Testis (tissue), 3 donors: ENCODE data around the gene CYB561. TPM values are rescaled to one million over a fixed set of nuclear protein-coding genes. Genes with fewer than 3 reads are reported as not detected.

Experiments
- DNase-seq: peaks from one replicate; pipeline ENCODE4 v3.0.0-alpha.2; 2019
- H3K27ac ChIP-seq, 2 donors: fragments of 200-600 bp; sonication (generic); one replicate each; pipeline ENCODE4 v1.5.1; 2019
- H3K27me3 ChIP-seq: fragments of 200-600 bp; sonication (generic); one replicate; pipeline ENCODE4 v1.5.1; 2019
- H3K36me3 ChIP-seq: fragments of 200-600 bp; sonication (generic); one replicate; pipeline ENCODE4 v1.5.1; 2017; ENCODE audit warnings: low read depth; ENCODE audit errors: missing control alignments
- H3K4me1 ChIP-seq: fragments of 200-600 bp; sonication (generic); one replicate; pipeline ENCODE4 v1.5.1; 2019
- H3K4me3 ChIP-seq, 2 donors: fragments of 200-600 bp; sonication (generic); one replicate each; pipeline ENCODE4 v1.5.1; 2017 to 2019
- H3K9me3 ChIP-seq: fragments of 200-600 bp; sonication (generic); one replicate; pipeline ENCODE4 v1.5.1; 2017
- CTCF ChIP-seq, 3 experiments: fragments of 450-650 bp in 2 of 3; fragments of 200-600 bp in 1 of 3; sonication (generic) in 1 of 3; IDR thresholded peaks; one replicate each; pipeline ENCODE4 v1.5.1; 2016 to 2019; ENCODE audit warnings: antibody characterized with exemption in 3 of 3, mild to moderate bottlenecking in 2 of 3, moderate library complexity in 1 of 3
- POLR2A ChIP-seq: fragments of 450-650 bp; IDR thresholded peaks from one replicate; pipeline ENCODE4 v1.6.1; 2017; ENCODE audit warnings: antibody characterized with exemption, mild to moderate bottlenecking, moderate library complexity
- WGBS, 2 donors: methylation state at CpG; one replicate each; pipeline ENCODE4 v1.1.5; 2018; 5-methylcytosine and 5-hydroxymethylcytosine counted together
- intact Hi-C: fragments of 100-400 bp; cut with DNase I; formaldehyde crosslinking; loops from one replicate; pipeline ENCODE4 v1.15.1; 2023; ENCODE audit warnings: low total_unique reads
- polyA plus RNA-seq: library from polyadenylated mRNA; stranded (reverse); fragments of 350-450 nt; fragmentation: Illumina TruSeq; extraction: RNeasy Lipid Tissue Mini Kit (QIAGEN cat#74804); gene quantifications from one replicate; pipeline ENCODE4 v1.2.3, GENCODE V29; 2014; ENCODE audit warnings: low read depth, low replicate concordance; ENCODE audit not compliant: insufficient read depth
- total RNA-seq, 2 donors: library from RNA; depleted of rRNA; stranded (reverse); fragments of >200 nt; gene quantifications; one replicate each; pipeline ENCODE4 v1.2.3, GENCODE V29; 2016

CYB561 gene
- total and polyA plus RNA-seq, 3 donors from 2014 or later: 17.6 to 20.7 (median 19.7) TPM

GRCh38 chr17:63419398-63419797 lies 26.7 kb downstream of the CYB561 start:
- DNase-seq: no peak
- Histone ChIP-seq H3K9me3 (no peaks in the 10 kb centered on the region), H3K27me3 (no peaks in the 10 kb centered on the region), H3K36me3 (no peaks in the 10 kb centered on the region), H3K4me3 (no peak overlapping the region), H3K4me1 (no peaks in the 10 kb centered on the region), H3K27ac (no peak overlapping the region)
- 83 to 97% methylated on average over 2 of the region's 2 CpGs for WGBS, 2 donors
- TF ChIP-seq CTCF (IDR thresholded peaks at IDR 0.05): no peak
- intact Hi-C loops: no loop called here

GRCh38 chr17:63418540-63418939 lies 27.6 kb downstream of the CYB561 start:
- no peaks in the 10 kb centered on the region for H3K27me3 ChIP-seq
- H3K4me3 ChIP-seq: no peak overlapping the region
- TF ChIP-seq POLR2A (no peak), CTCF (IDR thresholded peaks at IDR 0.05) (no peak)
- H3K4me1 ChIP-seq: no peaks in the 10 kb centered on the region
- WGBS, 2 donors: 89 to 90% methylated on average over 6 to 8 of the region's 8 CpGs
- no peaks in the 10 kb centered on the region for H3K36me3 ChIP-seq
- intact Hi-C loops: no loop called here
- no peak overlapping the region for H3K27ac ChIP-seq
- no peaks in the 10 kb centered on the region for H3K9me3 ChIP-seq
- DNase-seq: no peak

GRCh38 chr17:63414222-63414621 lies 31.9 kb downstream of the CYB561 start:
- Histone ChIP-seq H3K27ac (no peak overlapping the region), H3K27me3 (no peaks in the 10 kb centered on the region), H3K4me3 (no peak overlapping the region), H3K36me3 (no peaks in the 10 kb centered on the region), H3K9me3 (no peaks in the 10 kb centered on the region), H3K4me1 (no peaks in the 10 kb centered on the region)
- no peak for DNase-seq
- no peak for TF ChIP-seq POLR2A
- no peak for TF ChIP-seq CTCF (IDR thresholded peaks at IDR 0.05)
- intact Hi-C loops: no loop called here
- WGBS, 2 donors: 92 to 94% methylated on average over 4 of the region's 4 CpGs

GRCh38 chr17:63413128-63413527 lies 33.0 kb downstream of the CYB561 start:
- DNase-seq: no peak
- no peak for TF ChIP-seq POLR2A
- no peak for TF ChIP-seq CTCF (IDR thresholded peaks at IDR 0.05)
- WGBS, 2 donors: 89 to 92% methylated on average over 3 of the region's 3 CpGs
- no peaks in the 10 kb centered on the region for H3K9me3 ChIP-seq
- H3K36me3 ChIP-seq: no peaks in the 10 kb centered on the region
- no peaks in the 10 kb centered on the region for H3K4me1 ChIP-seq
- no peak overlapping the region for H3K27ac ChIP-seq
- intact Hi-C loops: no loop called here
- H3K4me3 ChIP-seq: no peak overlapping the region
- H3K27me3 ChIP-seq: no peaks in the 10 kb centered on the region

GRCh38 chr17:63412234-63412633 lies 33.9 kb downstream of the CYB561 start:
- Histone ChIP-seq H3K27ac (no peak overlapping the region), H3K9me3 (no peaks in the 10 kb centered on the region), H3K4me3 (no peak overlapping the region), H3K36me3 (no peaks in the 10 kb centered on the region), H3K4me1 (no peaks in the 10 kb centered on the region), H3K27me3 (no peaks in the 10 kb centered on the region)
- WGBS, 2 donors: 84 to 85% methylated on average over 5 to 6 of the region's 6 CpGs
- intact Hi-C loops: no loop called here
- no peak for DNase-seq
- TF ChIP-seq CTCF (IDR thresholded peaks at IDR 0.05): no peak
- no peak for TF ChIP-seq POLR2A
